Endothelial cell of umbilical vein (primary cell): ENCODE measurements around the gene ACSBG1.

Experiments used
- GATA2 ChIP-seq: IDR thresholded peaks from 2 replicates; pipeline ENCODE4 v1.7.0; 2011; ENCODE audit warnings: low read depth, mild to moderate bottlenecking, moderate library complexity, mixed read lengths, low read length; ENCODE audit not compliant: insufficient read length, insufficient read depth
- POLR2A ChIP-seq: IDR thresholded peaks from 2 replicates; pipeline ENCODE4 v1.6.1; 2012; ENCODE audit warnings: low read depth, mild to moderate bottlenecking, control low read depth, low read length
- TF ChIP-seq, protein P1 (sequence below): IDR thresholded peaks from 2 replicates; pipeline ENCODE4 v1.6.1; 2011; ENCODE audit not compliant: insufficient read depth, insufficient read length

DNA sequence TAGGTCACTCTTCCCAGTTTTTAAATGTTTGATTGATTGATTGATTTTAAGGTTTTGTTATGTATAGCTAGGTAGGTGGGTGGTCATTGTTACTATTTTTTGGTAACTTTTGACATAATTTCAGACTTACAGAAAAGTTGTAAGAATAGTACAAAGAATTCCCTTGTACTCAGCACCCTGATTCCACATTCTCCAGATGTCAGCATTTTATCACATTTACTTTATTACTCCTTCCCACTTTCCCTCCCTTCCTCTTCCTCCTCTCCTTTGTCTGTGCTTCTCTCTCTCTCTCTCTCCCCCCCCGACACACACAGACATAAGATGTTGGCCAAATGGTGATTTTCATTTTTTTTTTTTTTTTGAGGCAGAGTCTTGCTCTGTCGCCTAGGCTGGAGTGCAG lies 70.4 kb downstream of the ACSBG1 start:
- TF ChIP-seq, protein P1, sequence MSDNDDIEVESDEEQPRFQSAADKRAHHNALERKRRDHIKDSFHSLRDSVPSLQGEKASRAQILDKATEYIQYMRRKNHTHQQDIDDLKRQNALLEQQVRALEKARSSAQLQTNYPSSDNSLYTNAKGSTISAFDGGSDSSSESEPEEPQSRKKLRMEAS = no peak
- no peak for TF ChIP-seq GATA2
- no peak for TF ChIP-seq POLR2A
